ENCODE data around the gene EIF4A3.

Gene EIF4A3

DNA sequence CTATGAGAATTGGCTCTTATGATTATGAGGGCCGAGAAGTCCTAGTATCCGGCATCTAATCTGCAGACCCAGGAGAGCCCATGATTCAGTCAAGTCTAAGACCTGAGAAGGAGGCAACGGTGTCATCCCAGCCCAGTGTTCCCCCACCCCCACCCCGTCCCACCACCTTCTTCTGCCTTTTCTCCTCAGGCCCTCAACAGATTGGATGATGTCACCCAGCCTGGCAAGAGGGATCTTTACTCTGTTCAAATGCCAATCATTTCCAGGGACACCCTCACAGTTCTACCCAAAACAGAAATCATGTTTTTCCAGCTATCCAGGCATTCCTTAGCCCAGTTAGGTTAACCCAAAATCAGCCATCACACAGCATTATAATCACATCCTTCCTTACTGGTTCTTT, 55.6 kb downstream of the EIF4A3 start:
- TF ChIP-seq, protein P1, sequence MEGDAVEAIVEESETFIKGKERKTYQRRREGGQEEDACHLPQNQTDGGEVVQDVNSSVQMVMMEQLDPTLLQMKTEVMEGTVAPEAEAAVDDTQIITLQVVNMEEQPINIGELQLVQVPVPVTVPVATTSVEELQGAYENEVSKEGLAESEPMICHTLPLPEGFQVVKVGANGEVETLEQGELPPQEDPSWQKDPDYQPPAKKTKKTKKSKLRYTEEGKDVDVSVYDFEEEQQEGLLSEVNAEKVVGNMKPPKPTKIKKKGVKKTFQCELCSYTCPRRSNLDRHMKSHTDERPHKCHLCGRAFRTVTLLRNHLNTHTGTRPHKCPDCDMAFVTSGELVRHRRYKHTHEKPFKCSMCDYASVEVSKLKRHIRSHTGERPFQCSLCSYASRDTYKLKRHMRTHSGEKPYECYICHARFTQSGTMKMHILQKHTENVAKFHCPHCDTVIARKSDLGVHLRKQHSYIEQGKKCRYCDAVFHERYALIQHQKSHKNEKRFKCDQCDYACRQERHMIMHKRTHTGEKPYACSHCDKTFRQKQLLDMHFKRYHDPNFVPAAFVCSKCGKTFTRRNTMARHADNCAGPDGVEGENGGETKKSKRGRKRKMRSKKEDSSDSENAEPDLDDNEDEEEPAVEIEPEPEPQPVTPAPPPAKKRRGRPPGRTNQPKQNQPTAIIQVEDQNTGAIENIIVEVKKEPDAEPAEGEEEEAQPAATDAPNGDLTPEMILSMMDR (IDR thresholded peaks at IDR 0.05) = no peak

GRCh38 chr17:80089762-80090161, 57.2 kb downstream of the EIF4A3 start:
- TF ChIP-seq, protein P1 (IDR thresholded peaks at IDR 0.05) = no peak

- TF ChIP-seq, protein P1 (IDR thresholded peaks at IDR 0.05) = no peak
Observed at GRCh38 chr17:80087346-80088265, 59.3 kb downstream of the EIF4A3 start.

DNA sequence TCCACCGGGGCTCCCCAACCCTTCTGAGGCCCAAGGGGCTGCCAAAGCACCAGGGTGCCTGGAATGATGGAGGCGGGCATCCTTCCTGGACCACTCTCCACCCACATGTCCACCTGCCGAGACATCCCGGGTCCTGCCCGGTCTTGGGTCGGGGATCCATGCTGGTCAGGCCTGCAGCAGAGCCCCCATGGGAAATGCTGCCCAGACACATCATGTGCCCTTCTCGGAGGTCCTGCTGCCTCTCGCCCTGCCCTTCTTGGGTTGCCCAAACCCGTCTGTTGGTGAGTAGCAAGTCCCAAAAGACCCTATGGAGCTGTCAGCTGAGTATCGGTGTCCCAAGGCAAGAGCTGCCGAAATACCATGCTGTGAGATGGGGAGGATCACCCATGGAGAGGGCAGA, 60.3 kb downstream of the EIF4A3 start:
- TF ChIP-seq, protein P1 (IDR thresholded peaks at IDR 0.05) = no peak

GRCh38 chr17:80086081-80086480, 60.8 kb downstream of the EIF4A3 start:
- TF ChIP-seq, protein P1 (IDR thresholded peaks at IDR 0.05) = no peak

DNA sequence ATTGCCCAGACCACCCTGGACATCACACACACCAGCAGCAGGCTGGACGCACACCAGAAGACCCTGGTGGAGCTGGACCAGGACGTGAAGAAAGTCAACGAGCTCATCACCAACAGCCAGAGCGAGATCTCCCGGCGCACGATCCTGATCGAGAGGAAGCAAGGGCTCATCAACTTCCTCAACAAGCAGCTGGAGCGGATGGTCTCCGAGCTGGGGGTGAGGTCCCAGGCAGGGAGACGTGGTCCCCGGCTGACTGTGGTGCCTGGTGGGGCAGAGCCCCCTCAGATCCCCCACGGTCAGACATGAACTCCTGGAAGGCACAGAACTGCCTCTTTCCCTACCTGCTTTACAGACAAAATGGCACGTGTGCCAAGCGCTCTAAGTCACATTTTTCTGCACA, 62.2 kb downstream of the EIF4A3 start:
- TF ChIP-seq, protein P1 (IDR thresholded peaks at IDR 0.05) = no peak

Data from LNCAP (cell line).